ENCODE data around the gene SNX5.

GRCh38 chr20:18004384-18005031 is 35.9 kb upstream of the SNX5 start:
- TF ChIP-seq CTCF (conservative IDR thresholded peaks at IDR 0.05; ENCODE audit: low read depth, low read length) (no peak), EZH2 (IDR thresholded peaks at IDR 0.05; ENCODE audit: borderline replicate concordance, low read depth, low read length, poor library complexity, severe bottlenecking) (no peak)
